Trophoblast cell (in vitro differentiated cells and primary cell): ENCODE measurements around the gene TENT5C.

Source experiments
- DNase-seq, 2 donors: peaks; one replicate each; pipeline ENCODE4 v3.0.0-alpha.2; 2016
- H2AFZ ChIP-seq: 2 replicates; pipeline ENCODE4 v1.6.1; 2013; ENCODE audit warnings: low read length, moderate library complexity, mild to moderate bottlenecking; ENCODE audit not compliant: insufficient read depth, poor library complexity
- H2AK5ac ChIP-seq: 2 replicates; pipeline ENCODE4 v1.6.1; 2013; ENCODE audit warnings: mild to moderate bottlenecking, low read length
- H2BK120ac ChIP-seq: 2 replicates; pipeline ENCODE4 v1.6.1; 2013; ENCODE audit warnings: low read length, mild to moderate bottlenecking, moderate library complexity; ENCODE audit not compliant: insufficient read depth, poor library complexity
- H2BK12ac ChIP-seq: 2 replicates; pipeline ENCODE4 v1.6.1; 2013; ENCODE audit warnings: mild to moderate bottlenecking, low read length, moderate library complexity
- H2BK5ac ChIP-seq: 2 replicates; pipeline ENCODE4 v1.6.1; 2013; ENCODE audit warnings: low read length, low read depth, moderate library complexity, mild to moderate bottlenecking; ENCODE audit not compliant: poor library complexity
- H3K14ac ChIP-seq: 2 replicates; pipeline ENCODE4 v1.6.1; 2013; ENCODE audit warnings: mild to moderate bottlenecking, low read length
- H3K18ac ChIP-seq: 2 replicates; pipeline ENCODE4 v1.6.1; 2013; ENCODE audit warnings: mild to moderate bottlenecking, low read length
- H3K23ac ChIP-seq: 2 replicates; pipeline ENCODE4 v1.6.1; 2013; ENCODE audit warnings: low read length
- H3K27ac ChIP-seq: 2 replicates; pipeline ENCODE4 v1.5.1; 2013; ENCODE audit warnings: low read depth, mild to moderate bottlenecking, inconsistent platforms, low read length, moderate library complexity
- H3K27me3 ChIP-seq: 2 replicates; pipeline ENCODE4 v1.6.1; 2013; ENCODE audit warnings: inconsistent platforms, mild to moderate bottlenecking, low read length, moderate library complexity; ENCODE audit not compliant: insufficient read depth
- H3K36me3 ChIP-seq, 2 experiments: 1 replicate in 1 of 2; 2 replicates in 1 of 2; pipeline ENCODE4 v1.6.1; 2013; ENCODE audit warnings: low read length in 2 of 2, mild to moderate bottlenecking in 2 of 2, moderate library complexity in 1 of 2; ENCODE audit not compliant: insufficient read depth in 2 of 2, control insufficient read depth in 1 of 2
- H3K4ac ChIP-seq: 2 replicates; pipeline ENCODE4 v1.6.1; 2013; ENCODE audit warnings: low read depth, mild to moderate bottlenecking, low read length, moderate library complexity
- H3K4me1 ChIP-seq, 2 experiments: 1 replicate in 1 of 2; 2 replicates in 1 of 2; pipeline ENCODE4 v1.6.1; 2013; ENCODE audit warnings: low read length in 2 of 2, mild to moderate bottlenecking in 2 of 2, moderate library complexity in 1 of 2; ENCODE audit not compliant: insufficient read depth in 2 of 2, control insufficient read depth in 1 of 2
- H3K4me2 ChIP-seq: 2 replicates; pipeline ENCODE4 v1.6.1; 2013; ENCODE audit warnings: inconsistent platforms, mild to moderate bottlenecking, low read length, moderate library complexity
- H3K4me3 ChIP-seq: 2 replicates; pipeline ENCODE4 v1.5.1; 2013; ENCODE audit warnings: mild to moderate bottlenecking, low read depth, low read length, inconsistent platforms
- H3K79me1 ChIP-seq: one replicate; pipeline ENCODE4 v1.6.1; 2013; ENCODE audit warnings: low read length
- H3K79me2 ChIP-seq: 2 replicates; pipeline ENCODE4 v1.6.1; 2013; ENCODE audit warnings: low read length, mild to moderate bottlenecking; ENCODE audit not compliant: control insufficient read depth, insufficient read depth, poor library complexity
- H3K9ac ChIP-seq: 2 replicates; pipeline ENCODE4 v1.6.1; 2013; ENCODE audit warnings: mild to moderate bottlenecking, low read length
- H3K9me3 ChIP-seq: 2 replicates; pipeline ENCODE4 v1.6.1; 2013; ENCODE audit warnings: low read depth, mild to moderate bottlenecking, control low read depth, inconsistent platforms, low read length; ENCODE audit not compliant: insufficient read depth
- H4K12ac ChIP-seq: 2 replicates; pipeline ENCODE4 v1.6.1; 2013; ENCODE audit warnings: low read depth, mild to moderate bottlenecking, low read length, moderate library complexity
- H4K8ac ChIP-seq: 2 replicates; pipeline ENCODE4 v1.6.1; 2013; ENCODE audit warnings: low read depth, mild to moderate bottlenecking, low read length, moderate library complexity
- H4K91ac ChIP-seq: one replicate; pipeline ENCODE4 v1.6.1; 2013; ENCODE audit warnings: low read depth, mild to moderate bottlenecking, low read length, moderate library complexity
- WGBS: extraction: QIAGEN DNeasy Blood & Tissue Kit; methylation state at CpG from one replicate; pipeline ENCODE4 v1.1.7; 2013; ENCODE audit warnings: missing lambda C conversion rate; ENCODE audit not compliant: insufficient read length, insufficient coverage; ENCODE audit errors: extremely low coverage; 5-methylcytosine and 5-hydroxymethylcytosine counted together

TENT5C gene

DNA sequence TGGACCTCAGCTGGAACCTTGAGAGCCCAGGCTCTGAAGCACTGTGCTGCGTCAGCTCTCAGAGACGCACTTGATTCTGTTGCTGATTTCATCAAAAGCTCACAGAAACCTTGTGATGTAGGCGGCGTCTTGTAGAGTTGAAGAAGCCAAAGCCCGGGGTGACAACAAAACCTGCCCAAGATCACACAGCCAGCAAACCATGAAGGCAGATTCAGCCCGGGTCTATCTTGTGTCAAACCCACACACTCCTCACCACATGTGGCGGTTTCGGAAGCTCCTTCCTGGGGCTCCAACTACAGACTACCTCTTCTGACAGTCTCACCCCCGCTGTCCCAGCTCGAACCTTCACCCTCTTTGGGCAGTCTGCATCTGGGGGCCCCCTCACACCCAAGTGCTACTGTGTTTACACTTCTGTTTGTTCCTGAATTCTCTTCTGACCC is 50.4 kb downstream of the TENT5C start:
- no peak overlapping the region for H2BK120ac ChIP-seq
- H4K8ac ChIP-seq = no peak overlapping the region
- H2AK5ac ChIP-seq = no peak overlapping the region
- no peak overlapping the region for H3K14ac ChIP-seq
- H3K27me3 ChIP-seq = no peaks in the 10 kb centered on the region
- H3K9ac ChIP-seq = no peak overlapping the region
- H3K23ac ChIP-seq = no peak overlapping the region
- no peak overlapping the region for H3K18ac ChIP-seq
- no peak overlapping the region for H4K12ac ChIP-seq
- H3K36me3 ChIP-seq = no peaks in the 10 kb centered on the region
- no peaks in the 10 kb centered on the region for H3K79me2 ChIP-seq
- H3K4me2 ChIP-seq = no peak overlapping the region
- no peaks in the 10 kb centered on the region for H3K79me1 ChIP-seq
- no peak for DNase-seq
- no peak overlapping the region for H3K27ac ChIP-seq
- peaks cover 6 to 7% of the 10 kb centered on the region in 2 experiments for H3K4me1 ChIP-seq
- peak overlapping the region; percentile 27 for H2BK12ac ChIP-seq
- H3K4ac ChIP-seq = no peak overlapping the region
- no CpG with 5 or more reads among the region's 10 CpGs for WGBS
- peaks cover 2% of the 10 kb centered on the region for H3K9me3 ChIP-seq
- no peak overlapping the region for H3K4me3 ChIP-seq
- H4K91ac ChIP-seq = no peak overlapping the region
- no peak overlapping the region for H2BK5ac ChIP-seq
- no peak overlapping the region for H2AFZ ChIP-seq

DNA sequence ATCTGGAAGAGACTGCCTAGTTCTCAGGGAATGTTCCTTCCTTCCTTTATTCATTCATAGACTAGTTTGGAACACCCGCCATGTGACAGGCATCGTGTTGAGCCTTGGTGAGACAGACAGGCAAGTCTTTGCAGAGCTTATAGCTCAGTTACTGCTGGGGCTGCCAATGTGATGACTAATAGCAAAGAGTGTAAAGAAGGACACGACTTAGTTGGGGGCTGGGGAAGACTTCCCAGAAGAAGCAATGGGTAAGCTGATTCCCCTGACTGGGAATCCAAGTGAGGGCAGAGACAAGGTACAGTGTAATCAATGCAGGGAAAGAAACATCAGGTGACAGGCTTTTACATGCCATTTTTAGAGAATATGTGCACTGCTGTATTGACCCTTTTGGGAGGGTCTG is 51.2 kb downstream of the TENT5C start:
- H4K91ac ChIP-seq = no peak overlapping the region
- H3K4me2 ChIP-seq = peak overlapping the region; percentile 1
- no CpG with 5 or more reads among the region's 3 CpGs for WGBS
- no peak overlapping the region for H4K12ac ChIP-seq
- H3K4ac ChIP-seq = no peak overlapping the region
- H3K4me1 ChIP-seq = peaks cover 6 to 7% of the 10 kb centered on the region in 2 experiments
- no peak overlapping the region for H3K23ac ChIP-seq
- no peaks in the 10 kb centered on the region for H3K36me3 ChIP-seq
- H4K8ac ChIP-seq = no peak overlapping the region
- no peak overlapping the region for H2BK12ac ChIP-seq
- H2BK5ac ChIP-seq = no peak overlapping the region
- no peak overlapping the region for H3K18ac ChIP-seq
- peak; percentile 32 to 45 for DNase-seq
- no peaks in the 10 kb centered on the region for H3K79me1 ChIP-seq
- H2AK5ac ChIP-seq = no peak overlapping the region
- no peak overlapping the region for H3K4me3 ChIP-seq
- H3K14ac ChIP-seq = no peak overlapping the region
- H3K27ac ChIP-seq = no peak overlapping the region
- no peaks in the 10 kb centered on the region for H3K27me3 ChIP-seq
- H3K9me3 ChIP-seq = peaks cover 2% of the 10 kb centered on the region
- H3K79me2 ChIP-seq = no peaks in the 10 kb centered on the region
- H2AFZ ChIP-seq = no peak overlapping the region
- H2BK120ac ChIP-seq = no peak overlapping the region
- H3K9ac ChIP-seq = no peak overlapping the region

DNA sequence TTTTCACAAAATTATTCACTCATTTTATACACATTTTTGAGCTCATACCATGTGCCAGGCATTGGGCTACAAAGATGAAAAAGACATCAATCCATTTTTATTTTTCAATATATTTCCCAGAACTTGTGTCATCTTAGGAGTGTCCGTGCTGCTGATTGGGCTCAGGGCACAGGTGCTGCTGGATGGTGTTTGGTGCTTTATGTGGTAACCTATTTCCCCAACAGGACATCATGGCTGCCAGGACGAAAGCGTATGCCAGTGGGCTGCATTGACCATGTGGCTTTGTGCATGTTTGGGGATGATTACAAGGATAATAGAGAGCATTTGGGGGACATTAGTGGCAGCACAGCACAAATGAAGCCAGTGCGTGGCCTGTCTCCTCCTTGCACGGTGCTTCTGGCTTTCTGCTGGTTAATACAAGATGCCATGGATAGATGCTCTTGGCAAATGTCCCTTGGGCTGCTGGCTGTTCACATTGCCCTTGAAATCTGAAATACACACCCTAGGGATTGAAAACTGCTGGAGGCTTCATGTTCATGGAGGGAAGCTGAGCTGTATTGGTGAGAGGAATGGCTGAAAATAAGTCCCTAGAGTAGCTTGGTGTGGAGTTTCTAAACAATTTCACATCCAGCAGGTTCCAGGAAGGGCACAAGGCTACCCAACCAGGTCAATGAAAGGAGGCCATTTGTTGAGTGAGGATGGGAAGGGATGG is 52.3 kb downstream of the TENT5C start:
- no peaks in the 10 kb centered on the region for H3K79me2 ChIP-seq
- no peak overlapping the region for H2AFZ ChIP-seq
- no peak overlapping the region for H3K9ac ChIP-seq
- no peaks in the 10 kb centered on the region for H3K27me3 ChIP-seq
- H2BK120ac ChIP-seq = no peak overlapping the region
- H2AK5ac ChIP-seq = no peak overlapping the region
- H3K23ac ChIP-seq = no peak overlapping the region
- no peak overlapping the region for H3K18ac ChIP-seq
- no peak overlapping the region for H4K12ac ChIP-seq
- H2BK5ac ChIP-seq = no peak overlapping the region
- peaks cover 6 to 7% of the 10 kb centered on the region in 2 experiments for H3K4me1 ChIP-seq
- H2BK12ac ChIP-seq = no peak overlapping the region
- no peaks in the 10 kb centered on the region for H3K79me1 ChIP-seq
- WGBS = no CpG with 5 or more reads among the region's 5 CpGs
- no peaks in the 10 kb centered on the region for H3K36me3 ChIP-seq
- no peak overlapping the region for H3K14ac ChIP-seq
- H4K91ac ChIP-seq = no peak overlapping the region
- H3K9me3 ChIP-seq = peaks cover 3% of the 10 kb centered on the region
- no peak overlapping the region for H3K4me2 ChIP-seq
- no peak overlapping the region for H3K4me3 ChIP-seq
- DNase-seq = no peak
- no peak overlapping the region for H4K8ac ChIP-seq
- H3K27ac ChIP-seq = no peak overlapping the region
- H3K4ac ChIP-seq = no peak overlapping the region

DNA sequence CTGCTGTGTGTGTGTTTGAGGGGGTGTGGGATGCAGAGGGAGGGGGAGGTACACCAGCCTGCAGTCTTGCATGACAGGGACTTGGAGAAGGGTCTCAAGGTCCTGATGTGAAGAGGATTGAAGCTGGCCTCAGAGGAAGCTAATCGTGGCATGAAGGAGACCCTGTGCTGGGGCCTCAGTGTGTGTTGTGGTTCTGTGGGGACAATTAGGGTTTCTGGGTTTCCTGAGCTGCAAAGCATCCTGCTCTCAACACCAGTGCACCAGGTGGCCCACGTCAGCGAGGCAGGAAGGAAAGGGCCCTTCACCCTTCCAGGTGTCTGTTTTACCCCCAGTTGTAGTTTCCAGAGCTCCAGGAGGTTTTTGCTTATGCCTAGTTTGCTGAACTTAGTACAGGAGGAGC is 52.8 kb downstream of the TENT5C start:
- no peaks in the 10 kb centered on the region for H3K27me3 ChIP-seq
- H4K8ac ChIP-seq = no peak overlapping the region
- H3K79me1 ChIP-seq = no peaks in the 10 kb centered on the region
- no peak overlapping the region for H3K14ac ChIP-seq
- H3K79me2 ChIP-seq = no peaks in the 10 kb centered on the region
- H3K23ac ChIP-seq = no peak overlapping the region
- H2AK5ac ChIP-seq = no peak overlapping the region
- no peak overlapping the region for H3K9ac ChIP-seq
- no peak overlapping the region for H3K4me2 ChIP-seq
- no peak overlapping the region for H4K12ac ChIP-seq
- no peak overlapping the region for H3K27ac ChIP-seq
- H4K91ac ChIP-seq = no peak overlapping the region
- H3K18ac ChIP-seq = no peak overlapping the region
- H3K9me3 ChIP-seq = peaks cover 3% of the 10 kb centered on the region
- WGBS = no CpG with 5 or more reads among the region's 3 CpGs
- no peak overlapping the region for H3K4ac ChIP-seq
- no peak overlapping the region for H2BK120ac ChIP-seq
- H2AFZ ChIP-seq = no peak overlapping the region
- H3K4me3 ChIP-seq = no peak overlapping the region
- peaks cover 6 to 7% of the 10 kb centered on the region in 2 experiments for H3K4me1 ChIP-seq
- H2BK12ac ChIP-seq = no peak overlapping the region
- H2BK5ac ChIP-seq = no peak overlapping the region
- H3K36me3 ChIP-seq = no peaks in the 10 kb centered on the region
- no peak for DNase-seq
